SH-SY5Y (cell line): Measurements from ENCODE around the gene NCKAP5L.

Experiments
- GATA2 ChIP-seq: IDR thresholded peaks from 2 replicates; pipeline ENCODE4 v1.6.1; 2011; ENCODE audit warnings: mild to moderate bottlenecking, low read depth, low read length
- GATA3 ChIP-seq: IDR thresholded peaks from 2 replicates; pipeline ENCODE4 v1.6.1; 2011; ENCODE audit warnings: low read depth, mild to moderate bottlenecking, low read length, moderate library complexity

DNA sequence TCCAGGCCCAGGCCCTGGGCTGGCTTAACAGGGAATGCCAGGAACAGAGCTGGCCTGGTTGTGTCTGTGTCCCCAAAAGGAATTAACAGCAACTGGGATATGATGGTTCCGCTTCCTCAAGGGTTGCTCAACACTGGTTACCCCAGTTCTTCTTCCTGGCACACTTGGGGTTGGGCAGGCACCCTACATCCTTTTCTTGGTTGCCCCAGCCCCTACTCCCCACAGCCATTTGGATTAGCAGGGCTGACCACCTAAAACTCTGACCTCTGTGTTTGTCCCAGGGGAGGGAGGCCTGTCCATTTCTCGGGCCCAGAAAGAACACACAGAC is 30.8 kb downstream of the NCKAP5L start:
- no peak for TF ChIP-seq GATA2
- no peak for TF ChIP-seq GATA3
